Measurements from ENCODE around the gene ANKRD26. TPM values are rescaled to one million over a fixed set of nuclear protein-coding genes. Genes with fewer than 3 reads are reported as not detected.

ANKRD26 gene
- total and polyA plus RNA-seq, 2 experiments from 2014 or later: 7.9 to 23.1 TPM

DNA sequence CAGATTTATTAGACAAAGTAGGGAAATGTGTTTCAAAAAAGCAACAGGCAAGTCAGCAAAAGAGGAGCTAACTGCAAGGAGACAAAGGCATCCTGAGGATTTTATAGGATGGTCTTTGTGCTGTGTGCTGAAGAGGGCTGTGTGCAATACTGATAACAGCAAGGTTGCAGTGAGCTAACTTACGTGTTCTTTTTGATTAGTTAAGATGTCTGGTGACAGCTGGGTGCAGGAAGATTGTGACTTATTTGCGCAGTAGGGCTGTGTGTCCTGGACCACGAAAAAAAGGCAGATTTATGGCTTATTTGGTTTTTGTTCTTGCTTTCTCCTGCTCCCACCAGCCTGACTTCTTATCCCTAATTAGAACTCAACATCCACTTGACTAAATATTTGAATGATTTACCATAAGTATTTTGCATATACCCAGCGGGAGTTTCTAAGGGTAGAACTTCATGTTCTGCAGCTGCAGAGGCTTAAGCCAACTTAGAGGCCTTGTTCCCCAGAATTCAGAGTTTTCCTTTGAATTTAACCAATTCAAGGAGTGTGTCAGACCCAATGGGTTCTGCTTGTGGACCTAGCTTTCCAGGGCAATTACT lies 119.0 kb downstream of the ANKRD26 start:
- Histone ChIP-seq H3K27ac (ENCODE audit: low read depth) (no peak overlapping the region), H3K79me2 (replicated peaks; ENCODE audit: insufficient read depth) (no peaks in the 10 kb centered on the region), H3K27me3 (ENCODE audit: insufficient read depth) (no peaks in the 10 kb centered on the region), H3K4me2 (no peak overlapping the region), H3F3A (replicated peaks; ENCODE audit: low read depth) (no peaks in the 10 kb centered on the region), H2AFZ (no peak overlapping the region), H3K4me3 (no peak overlapping the region), H4K20me1 (replicated peaks; ENCODE audit: insufficient read depth) (no peaks in the 10 kb centered on the region), H3K9me2 (ENCODE audit: insufficient read depth) (no peaks in the 10 kb centered on the region), H3K4me1 (ENCODE audit: insufficient read depth) (no peaks in the 10 kb centered on the region), H3K36me3 (ENCODE audit: insufficient read depth) (no peaks in the 10 kb centered on the region; the same call in 1 of the 2 replicates)
- no peaks in the 10 kb centered on the region; the same call in 2 of the 3 replicates for H3K9me3 Mint-ChIP-seq
- H3K27ac Mint-ChIP-seq: no peak overlapping the region
- H3K4me1 Mint-ChIP-seq: peaks cover 9% of the 10 kb centered on the region
- peaks cover 9% of the 10 kb centered on the region for H3K36me3 Mint-ChIP-seq (ENCODE audit: low read depth)
- no peak for DNase-seq (ENCODE audit: low spot score)
- no peak overlapping the region for H3K4me3 Mint-ChIP-seq
- ATAC-seq: no peak
- TF ChIP-seq ZNF114 (CRISPR knock-in tag; IDR thresholded peaks at IDR 0.05) (no peak), JUNB (IDR thresholded peaks at IDR 0.05; ENCODE audit: unreplicated experiment) (no peak), STAT1 (IDR thresholded peaks at IDR 0.05; ENCODE audit: unreplicated experiment) (no peak), CREB1 (CRISPR knock-in tag; IDR thresholded peaks at IDR 0.05; ENCODE audit: low read depth) (no peak), POLR2AphosphoS5 (IDR thresholded peaks at IDR 0.05; ENCODE audit: low read depth) (no peak), EZH2 (IDR thresholded peaks at IDR 0.05; ENCODE audit: low read depth, unreplicated experiment) (no peak), ZNF331 (CRISPR knock-in tag; IDR thresholded peaks at IDR 0.05; ENCODE audit: low read depth) (no peak), EZH2phosphoT487 (IDR thresholded peaks at IDR 0.05; ENCODE audit: unreplicated experiment) (no peak), NANOG (IDR thresholded peaks at IDR 0.05; ENCODE audit: borderline replicate concordance) (no peak)
- TF ChIP-seq, protein P1, sequence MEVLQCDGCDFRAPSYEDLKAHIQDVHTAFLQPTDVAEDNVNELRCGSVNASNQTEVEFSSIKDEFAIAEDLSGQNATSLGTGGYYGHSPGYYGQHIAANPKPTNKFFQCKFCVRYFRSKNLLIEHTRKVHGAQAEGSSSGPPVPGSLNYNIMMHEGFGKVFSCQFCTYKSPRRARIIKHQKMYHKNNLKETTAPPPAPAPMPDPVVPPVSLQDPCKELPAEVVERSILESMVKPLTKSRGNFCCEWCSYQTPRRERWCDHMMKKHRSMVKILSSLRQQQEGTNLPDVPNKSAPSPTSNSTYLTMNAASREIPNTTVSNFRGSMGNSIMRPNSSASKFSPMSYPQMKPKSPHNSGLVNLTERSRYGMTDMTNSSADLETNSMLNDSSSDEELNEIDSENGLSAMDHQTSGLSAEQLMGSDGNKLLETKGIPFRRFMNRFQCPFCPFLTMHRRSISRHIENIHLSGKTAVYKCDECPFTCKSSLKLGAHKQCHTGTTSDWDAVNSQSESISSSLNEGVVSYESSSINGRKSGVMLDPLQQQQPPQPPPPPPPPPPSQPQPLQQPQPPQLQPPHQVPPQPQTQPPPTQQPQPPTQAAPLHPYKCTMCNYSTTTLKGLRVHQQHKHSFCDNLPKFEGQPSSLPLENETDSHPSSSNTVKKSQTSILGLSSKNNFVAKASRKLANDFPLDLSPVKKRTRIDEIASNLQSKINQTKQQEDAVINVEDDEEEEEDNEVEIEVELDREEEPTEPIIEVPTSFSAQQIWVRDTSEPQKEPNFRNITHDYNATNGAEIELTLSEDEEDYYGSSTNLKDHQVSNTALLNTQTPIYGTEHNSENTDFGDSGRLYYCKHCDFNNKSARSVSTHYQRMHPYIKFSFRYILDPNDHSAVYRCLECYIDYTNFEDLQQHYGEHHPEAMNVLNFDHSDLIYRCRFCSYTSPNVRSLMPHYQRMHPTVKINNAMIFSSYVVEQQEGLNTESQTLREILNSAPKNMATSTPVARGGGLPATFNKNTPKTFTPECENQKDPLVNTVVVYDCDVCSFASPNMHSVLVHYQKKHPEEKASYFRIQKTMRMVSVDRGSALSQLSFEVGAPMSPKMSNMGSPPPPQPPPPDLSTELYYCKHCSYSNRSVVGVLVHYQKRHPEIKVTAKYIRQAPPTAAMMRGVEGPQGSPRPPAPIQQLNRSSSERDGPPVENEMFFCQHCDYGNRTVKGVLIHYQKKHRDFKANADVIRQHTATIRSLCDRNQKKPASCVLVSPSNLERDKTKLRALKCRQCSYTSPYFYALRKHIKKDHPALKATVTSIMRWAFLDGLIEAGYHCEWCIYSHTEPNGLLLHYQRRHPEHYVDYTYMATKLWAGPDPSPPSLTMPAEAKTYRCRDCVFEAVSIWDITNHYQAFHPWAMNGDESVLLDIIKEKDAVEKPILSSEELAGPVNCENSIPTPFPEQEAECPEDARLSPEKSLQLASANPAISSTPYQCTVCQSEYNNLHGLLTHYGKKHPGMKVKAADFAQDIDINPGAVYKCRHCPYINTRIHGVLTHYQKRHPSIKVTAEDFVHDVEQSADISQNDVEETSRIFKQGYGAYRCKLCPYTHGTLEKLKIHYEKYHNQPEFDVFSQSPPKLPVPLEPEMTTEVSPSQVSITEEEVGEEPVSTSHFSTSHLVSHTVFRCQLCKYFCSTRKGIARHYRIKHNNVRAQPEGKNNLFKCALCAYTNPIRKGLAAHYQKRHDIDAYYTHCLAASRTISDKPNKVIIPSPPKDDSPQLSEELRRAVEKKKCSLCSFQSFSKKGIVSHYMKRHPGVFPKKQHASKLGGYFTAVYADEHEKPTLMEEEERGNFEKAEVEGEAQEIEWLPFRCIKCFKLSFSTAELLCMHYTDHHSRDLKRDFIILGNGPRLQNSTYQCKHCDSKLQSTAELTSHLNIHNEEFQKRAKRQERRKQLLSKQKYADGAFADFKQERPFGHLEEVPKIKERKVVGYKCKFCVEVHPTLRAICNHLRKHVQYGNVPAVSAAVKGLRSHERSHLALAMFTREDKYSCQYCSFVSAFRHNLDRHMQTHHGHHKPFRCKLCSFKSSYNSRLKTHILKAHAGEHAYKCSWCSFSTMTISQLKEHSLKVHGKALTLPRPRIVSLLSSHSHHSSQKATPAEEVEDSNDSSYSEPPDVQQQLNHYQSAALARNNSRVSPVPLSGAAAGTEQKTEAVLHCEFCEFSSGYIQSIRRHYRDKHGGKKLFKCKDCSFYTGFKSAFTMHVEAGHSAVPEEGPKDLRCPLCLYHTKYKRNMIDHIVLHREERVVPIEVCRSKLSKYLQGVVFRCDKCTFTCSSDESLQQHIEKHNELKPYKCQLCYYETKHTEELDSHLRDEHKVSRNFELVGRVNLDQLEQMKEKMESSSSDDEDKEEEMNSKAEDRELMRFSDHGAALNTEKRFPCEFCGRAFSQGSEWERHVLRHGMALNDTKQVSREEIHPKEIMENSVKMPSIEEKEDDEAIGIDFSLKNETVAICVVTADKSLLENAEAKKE (CRISPR knock-in tag; IDR thresholded peaks at IDR 0.05): no peak
- TF ChIP-seq, protein P2, sequence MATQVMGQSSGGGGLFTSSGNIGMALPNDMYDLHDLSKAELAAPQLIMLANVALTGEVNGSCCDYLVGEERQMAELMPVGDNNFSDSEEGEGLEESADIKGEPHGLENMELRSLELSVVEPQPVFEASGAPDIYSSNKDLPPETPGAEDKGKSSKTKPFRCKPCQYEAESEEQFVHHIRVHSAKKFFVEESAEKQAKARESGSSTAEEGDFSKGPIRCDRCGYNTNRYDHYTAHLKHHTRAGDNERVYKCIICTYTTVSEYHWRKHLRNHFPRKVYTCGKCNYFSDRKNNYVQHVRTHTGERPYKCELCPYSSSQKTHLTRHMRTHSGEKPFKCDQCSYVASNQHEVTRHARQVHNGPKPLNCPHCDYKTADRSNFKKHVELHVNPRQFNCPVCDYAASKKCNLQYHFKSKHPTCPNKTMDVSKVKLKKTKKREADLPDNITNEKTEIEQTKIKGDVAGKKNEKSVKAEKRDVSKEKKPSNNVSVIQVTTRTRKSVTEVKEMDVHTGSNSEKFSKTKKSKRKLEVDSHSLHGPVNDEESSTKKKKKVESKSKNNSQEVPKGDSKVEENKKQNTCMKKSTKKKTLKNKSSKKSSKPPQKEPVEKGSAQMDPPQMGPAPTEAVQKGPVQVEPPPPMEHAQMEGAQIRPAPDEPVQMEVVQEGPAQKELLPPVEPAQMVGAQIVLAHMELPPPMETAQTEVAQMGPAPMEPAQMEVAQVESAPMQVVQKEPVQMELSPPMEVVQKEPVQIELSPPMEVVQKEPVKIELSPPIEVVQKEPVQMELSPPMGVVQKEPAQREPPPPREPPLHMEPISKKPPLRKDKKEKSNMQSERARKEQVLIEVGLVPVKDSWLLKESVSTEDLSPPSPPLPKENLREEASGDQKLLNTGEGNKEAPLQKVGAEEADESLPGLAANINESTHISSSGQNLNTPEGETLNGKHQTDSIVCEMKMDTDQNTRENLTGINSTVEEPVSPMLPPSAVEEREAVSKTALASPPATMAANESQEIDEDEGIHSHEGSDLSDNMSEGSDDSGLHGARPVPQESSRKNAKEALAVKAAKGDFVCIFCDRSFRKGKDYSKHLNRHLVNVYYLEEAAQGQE (IDR thresholded peaks at IDR 0.05; ENCODE audit: unreplicated experiment): no peak
- TF ChIP-seq, protein P3, sequence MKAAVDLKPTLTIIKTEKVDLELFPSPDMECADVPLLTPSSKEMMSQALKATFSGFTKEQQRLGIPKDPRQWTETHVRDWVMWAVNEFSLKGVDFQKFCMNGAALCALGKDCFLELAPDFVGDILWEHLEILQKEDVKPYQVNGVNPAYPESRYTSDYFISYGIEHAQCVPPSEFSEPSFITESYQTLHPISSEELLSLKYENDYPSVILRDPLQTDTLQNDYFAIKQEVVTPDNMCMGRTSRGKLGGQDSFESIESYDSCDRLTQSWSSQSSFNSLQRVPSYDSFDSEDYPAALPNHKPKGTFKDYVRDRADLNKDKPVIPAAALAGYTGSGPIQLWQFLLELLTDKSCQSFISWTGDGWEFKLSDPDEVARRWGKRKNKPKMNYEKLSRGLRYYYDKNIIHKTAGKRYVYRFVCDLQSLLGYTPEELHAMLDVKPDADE (IDR thresholded peaks at IDR 0.05): no peak
- TF ChIP-seq, protein P4, sequence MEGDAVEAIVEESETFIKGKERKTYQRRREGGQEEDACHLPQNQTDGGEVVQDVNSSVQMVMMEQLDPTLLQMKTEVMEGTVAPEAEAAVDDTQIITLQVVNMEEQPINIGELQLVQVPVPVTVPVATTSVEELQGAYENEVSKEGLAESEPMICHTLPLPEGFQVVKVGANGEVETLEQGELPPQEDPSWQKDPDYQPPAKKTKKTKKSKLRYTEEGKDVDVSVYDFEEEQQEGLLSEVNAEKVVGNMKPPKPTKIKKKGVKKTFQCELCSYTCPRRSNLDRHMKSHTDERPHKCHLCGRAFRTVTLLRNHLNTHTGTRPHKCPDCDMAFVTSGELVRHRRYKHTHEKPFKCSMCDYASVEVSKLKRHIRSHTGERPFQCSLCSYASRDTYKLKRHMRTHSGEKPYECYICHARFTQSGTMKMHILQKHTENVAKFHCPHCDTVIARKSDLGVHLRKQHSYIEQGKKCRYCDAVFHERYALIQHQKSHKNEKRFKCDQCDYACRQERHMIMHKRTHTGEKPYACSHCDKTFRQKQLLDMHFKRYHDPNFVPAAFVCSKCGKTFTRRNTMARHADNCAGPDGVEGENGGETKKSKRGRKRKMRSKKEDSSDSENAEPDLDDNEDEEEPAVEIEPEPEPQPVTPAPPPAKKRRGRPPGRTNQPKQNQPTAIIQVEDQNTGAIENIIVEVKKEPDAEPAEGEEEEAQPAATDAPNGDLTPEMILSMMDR (conservative IDR thresholded peaks at IDR 0.05; ENCODE audit: low read depth in 2 of 2): no peak
- H3K27me3 Mint-ChIP-seq (ENCODE audit: insufficient read depth, low read depth, poor library complexity): peaks cover 2% of the 10 kb centered on the region

All from GM23338 (cell line).